DOHH2 (cell line): ENCODE results near the gene SPSB1.

Experiments
- EZH2phosphoT487 ChIP-seq: fragments of 200-600 bp; sonication (generic); IDR thresholded peaks from 2 replicates; pipeline ENCODE4 v1.6.1; 2017; ENCODE audit warnings: borderline replicate concordance, mild to moderate bottlenecking, antibody characterized with exemption, low read length, moderate library complexity, mixed read lengths
- TF ChIP-seq, protein P1 (sequence below): fragments of 200-600 bp; sonication (generic); IDR thresholded peaks from one replicate; pipeline ENCODE4 v1.5.1; 2014; ENCODE audit warnings: antibody characterized with exemption, mild to moderate bottlenecking, low read depth, low read length; ENCODE audit not compliant: poor library complexity, severe bottlenecking

DNA sequence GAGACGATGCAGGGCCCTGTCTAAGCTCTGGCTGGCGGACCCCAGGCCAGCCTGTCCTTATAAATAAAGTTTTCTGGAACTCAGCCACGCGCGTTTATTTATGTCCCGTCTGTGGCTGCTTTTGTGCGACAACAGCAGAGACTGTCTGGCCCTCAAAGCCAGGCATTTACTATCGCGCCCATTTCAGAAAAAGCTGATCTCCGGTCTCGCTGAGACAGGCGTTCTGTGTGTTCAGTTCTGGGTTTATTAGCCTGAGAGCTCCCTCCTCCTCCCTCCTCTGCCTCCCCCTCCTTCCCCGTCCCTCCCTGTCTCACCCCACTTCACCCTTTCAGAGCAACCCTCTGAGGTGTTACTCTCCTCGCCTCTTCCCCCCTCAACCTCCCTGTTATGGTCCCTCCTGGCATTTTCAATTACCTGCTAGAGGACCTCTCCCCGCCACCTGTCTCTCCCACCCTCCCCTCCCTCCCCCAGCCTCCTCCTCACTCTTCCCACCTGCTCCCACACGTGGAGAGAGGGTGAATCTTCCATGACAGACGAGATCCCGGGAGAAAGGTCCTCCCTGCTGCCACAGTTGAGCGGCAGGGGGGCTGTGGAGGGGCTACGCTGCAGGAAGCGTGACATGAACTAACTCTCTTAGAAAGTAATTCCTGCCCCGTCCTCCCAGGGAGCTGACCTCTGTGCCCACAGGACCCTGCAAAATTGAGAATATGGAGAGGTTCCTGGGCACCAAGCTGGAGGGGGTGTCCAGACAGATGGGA lies 59.9 kb downstream of the SPSB1 start:
- TF ChIP-seq, protein P1, sequence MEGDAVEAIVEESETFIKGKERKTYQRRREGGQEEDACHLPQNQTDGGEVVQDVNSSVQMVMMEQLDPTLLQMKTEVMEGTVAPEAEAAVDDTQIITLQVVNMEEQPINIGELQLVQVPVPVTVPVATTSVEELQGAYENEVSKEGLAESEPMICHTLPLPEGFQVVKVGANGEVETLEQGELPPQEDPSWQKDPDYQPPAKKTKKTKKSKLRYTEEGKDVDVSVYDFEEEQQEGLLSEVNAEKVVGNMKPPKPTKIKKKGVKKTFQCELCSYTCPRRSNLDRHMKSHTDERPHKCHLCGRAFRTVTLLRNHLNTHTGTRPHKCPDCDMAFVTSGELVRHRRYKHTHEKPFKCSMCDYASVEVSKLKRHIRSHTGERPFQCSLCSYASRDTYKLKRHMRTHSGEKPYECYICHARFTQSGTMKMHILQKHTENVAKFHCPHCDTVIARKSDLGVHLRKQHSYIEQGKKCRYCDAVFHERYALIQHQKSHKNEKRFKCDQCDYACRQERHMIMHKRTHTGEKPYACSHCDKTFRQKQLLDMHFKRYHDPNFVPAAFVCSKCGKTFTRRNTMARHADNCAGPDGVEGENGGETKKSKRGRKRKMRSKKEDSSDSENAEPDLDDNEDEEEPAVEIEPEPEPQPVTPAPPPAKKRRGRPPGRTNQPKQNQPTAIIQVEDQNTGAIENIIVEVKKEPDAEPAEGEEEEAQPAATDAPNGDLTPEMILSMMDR: no peak
- TF ChIP-seq EZH2phosphoT487: no peak
